ENCODE measurements around the gene SIK1.
"Not testable (repeated sequence)": the region's sequence is repeated elsewhere in the genome, so short reads cannot be mapped to it uniquely, and the experiment has no call there.

The SIK1 gene

DNA sequence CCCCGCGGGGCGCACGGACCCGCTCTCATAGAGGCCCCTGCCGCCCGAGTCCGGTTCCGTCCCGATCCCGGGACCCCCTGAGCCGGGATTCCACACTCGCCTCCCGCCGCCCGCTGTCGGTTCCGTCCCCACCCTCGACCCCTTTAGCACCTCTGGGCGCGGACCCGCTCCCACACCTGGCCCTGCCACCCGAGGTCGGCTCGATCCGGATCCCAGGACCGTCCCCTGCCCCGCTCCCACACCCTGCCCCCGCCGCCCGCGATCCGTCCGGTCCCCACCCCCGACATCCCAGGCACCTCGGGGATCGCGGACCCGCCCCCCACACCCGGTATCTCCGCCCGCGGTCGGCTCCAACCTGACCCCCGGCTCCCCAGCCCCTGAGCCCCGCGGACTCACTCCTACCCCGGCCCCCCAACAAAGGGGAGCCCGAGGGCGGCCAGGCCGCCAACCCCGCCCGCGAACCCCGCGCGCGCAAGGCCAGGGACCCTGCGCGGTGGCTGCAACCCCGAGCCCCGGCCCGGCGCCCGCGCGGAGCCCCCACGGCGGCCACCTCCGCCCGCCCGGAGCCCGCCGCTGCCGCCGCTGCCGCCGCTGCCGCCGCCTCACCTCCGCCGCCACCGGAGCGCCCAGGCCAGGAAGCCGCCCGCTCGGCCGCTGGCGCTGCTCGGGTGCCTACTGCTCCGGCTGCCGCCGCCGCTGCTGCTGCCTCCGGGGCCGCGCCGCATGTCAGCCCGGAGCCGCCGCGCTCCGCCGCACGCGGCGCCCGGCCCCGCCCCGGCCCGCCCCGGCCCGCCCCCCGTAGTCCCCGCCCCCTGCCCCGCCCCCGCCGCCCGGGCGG lies at the start of gene SIK1:
SIK1 (minus strand) TSS at position 728 of the 838 bp plus-strand sequence. CDS start 953 bp downstream, outside the sequence.
- not testable (repeated sequence) for H3K4me3 ChIP-seq (ENCODE audit: low read depth, low read length); DNase-seq (ENCODE audit: low read depth)

DNA sequence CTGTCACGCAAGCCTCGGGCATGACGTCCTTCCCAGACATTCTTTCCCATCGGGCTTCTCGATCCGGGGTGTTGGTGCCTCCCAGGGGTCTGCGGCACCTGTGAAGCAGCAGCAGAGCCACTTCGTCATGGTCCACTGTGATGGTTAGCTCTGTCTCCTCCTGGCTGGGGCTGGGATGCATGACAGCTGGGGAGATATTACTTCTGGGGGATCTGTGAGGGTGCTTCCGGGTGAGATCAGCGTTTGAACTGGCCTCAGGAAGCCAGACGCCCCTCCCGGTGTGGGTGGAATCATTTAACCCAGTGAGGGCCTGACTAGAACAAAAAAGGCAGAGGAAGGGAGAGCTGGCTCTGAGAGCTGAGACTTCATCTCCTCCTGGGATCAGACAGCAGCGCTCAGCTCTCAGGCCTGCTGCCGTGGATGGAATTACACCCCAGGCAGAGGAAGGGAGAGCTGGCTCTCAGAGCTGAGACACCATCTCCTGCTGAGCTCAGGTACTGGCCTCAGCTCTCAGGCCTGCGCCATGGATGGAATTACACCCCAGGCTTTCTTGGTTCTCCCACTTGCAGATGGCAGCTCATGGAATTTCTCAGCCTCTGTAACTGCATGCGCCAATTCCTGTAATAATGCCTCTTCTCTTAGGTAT lies 44.8 kb upstream of the SIK1 start:
- not testable (repeated sequence) for H3K4me3 ChIP-seq (ENCODE audit: low read depth, low read length); DNase-seq (ENCODE audit: low read depth)

DNA sequence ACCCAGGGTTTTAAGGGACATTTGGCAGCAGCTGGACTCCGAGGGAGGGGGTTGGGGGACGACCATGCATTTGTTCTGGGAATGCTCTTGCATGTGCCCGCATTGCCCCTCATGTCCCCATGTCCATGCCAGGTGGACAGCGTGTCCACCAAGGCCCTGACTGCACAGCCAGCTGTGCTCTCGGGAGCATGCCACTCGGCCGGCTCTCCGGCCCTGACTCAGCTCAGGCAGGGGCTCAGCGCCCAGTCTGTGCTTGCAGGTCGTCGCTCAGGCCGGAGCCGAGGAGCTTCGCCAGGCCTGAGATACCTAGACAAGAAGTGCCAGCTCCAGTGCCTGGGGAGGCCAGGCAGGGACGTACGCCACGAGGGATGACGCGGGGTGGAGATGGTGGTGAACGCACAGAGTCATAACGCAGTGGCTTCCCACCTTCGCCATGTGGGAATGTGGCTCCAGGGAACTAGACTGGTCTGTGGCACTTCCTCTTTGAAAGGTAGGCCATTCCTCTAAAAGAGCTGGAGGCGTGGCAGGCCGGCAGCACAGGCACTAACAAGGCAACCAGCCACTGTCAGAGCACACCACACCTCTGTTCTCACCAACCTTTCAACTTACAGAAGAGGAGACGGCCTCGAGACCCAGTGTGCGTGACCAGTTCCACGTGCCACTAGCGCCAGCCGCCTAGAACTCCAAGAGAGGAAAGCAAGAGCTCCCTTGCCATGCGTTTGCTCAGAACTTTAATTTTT lies 43.0 kb upstream of the SIK1 start:
- not testable (repeated sequence) for DNase-seq (ENCODE audit: low read depth); H3K4me3 ChIP-seq (ENCODE audit: low read depth, low read length)

DNA sequence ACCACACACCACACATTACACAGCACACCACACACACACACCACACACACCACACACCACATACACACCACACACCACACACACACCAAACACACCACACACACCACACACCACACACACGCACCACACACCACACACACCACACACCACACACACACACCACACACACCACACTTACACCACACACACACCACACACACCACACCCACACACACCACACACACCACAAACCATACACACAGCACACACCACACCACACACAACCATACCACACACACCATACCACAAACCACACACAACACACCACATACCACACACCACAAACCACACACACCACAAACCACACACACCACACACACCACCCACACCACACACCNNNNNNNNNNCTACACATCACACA lies 40.9 kb upstream of the SIK1 start:
- TF ChIP-seq, protein P1, sequence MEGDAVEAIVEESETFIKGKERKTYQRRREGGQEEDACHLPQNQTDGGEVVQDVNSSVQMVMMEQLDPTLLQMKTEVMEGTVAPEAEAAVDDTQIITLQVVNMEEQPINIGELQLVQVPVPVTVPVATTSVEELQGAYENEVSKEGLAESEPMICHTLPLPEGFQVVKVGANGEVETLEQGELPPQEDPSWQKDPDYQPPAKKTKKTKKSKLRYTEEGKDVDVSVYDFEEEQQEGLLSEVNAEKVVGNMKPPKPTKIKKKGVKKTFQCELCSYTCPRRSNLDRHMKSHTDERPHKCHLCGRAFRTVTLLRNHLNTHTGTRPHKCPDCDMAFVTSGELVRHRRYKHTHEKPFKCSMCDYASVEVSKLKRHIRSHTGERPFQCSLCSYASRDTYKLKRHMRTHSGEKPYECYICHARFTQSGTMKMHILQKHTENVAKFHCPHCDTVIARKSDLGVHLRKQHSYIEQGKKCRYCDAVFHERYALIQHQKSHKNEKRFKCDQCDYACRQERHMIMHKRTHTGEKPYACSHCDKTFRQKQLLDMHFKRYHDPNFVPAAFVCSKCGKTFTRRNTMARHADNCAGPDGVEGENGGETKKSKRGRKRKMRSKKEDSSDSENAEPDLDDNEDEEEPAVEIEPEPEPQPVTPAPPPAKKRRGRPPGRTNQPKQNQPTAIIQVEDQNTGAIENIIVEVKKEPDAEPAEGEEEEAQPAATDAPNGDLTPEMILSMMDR (IDR thresholded peaks at IDR 0.05; ENCODE audit: insufficient read depth, low read depth, low read length, missing control alignments): no peak
- DNase-seq (ENCODE audit: low read depth): no peak

DNA sequence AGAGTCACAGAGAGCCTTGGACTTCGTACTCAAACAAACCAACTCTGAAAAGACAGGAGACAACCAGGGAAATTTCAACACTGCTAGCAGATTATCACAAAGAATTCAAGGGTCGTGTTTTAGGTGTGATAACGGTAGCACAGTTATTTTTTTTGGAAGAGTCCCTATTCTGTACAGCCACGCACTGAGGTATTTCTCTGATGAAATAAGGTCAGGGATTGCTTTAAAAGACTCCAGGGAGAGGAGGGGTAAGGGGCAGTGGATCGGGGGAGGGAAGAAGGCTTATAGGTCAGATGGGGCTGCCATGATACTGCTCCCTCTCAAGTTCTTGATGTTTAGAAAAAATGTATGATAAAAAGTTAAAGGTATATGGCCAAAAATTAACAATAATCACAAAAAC lies 38.2 kb upstream of the SIK1 start:
- not testable (repeated sequence) for DNase-seq (ENCODE audit: low read depth); H3K4me3 ChIP-seq (ENCODE audit: low read depth, low read length)

More for the DNA sequence above, 40.9 kb upstream of the SIK1 start:
- H3K4me3 ChIP-seq (ENCODE audit: low read depth, low read length): no peak overlapping the region

DNA sequence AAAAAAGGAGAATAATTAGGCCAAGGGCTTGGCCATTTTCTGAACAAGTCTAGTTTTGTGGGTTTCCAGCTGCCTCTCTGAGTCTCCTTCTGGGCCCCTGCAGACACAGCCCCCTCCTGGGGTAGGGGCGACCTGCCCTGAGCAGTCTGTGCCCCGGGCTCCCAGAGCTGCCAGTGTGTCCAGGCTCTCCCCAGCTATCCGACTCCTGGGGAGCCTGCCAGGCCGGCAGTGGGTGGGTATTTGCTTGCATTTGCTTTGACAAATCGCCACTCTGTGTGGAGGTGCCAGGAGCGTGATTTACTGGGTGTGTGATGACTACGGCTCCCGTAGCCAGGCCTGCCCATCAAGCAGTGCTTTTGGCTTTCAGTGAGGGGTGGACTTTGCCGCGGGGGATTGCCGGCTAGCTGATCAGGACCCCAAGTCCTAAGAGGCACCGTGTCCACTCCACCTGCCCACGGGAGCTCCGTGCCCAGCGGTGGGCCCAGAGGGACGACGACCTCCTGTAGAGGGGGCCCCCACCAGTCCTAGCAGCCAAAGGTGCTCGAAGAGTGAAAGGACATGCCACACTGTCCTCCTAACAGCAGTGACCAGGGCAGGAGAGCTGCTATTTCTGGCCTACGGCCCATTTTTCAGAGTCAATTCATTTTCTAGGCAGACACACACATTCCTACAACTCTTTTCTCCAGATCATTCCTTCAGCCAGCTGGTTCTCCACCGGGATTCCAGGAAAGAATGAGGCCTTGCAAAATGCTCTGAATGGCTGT lies 36.7 kb upstream of the SIK1 start:
- not testable (repeated sequence) for H3K4me3 ChIP-seq (ENCODE audit: low read depth, low read length); DNase-seq (ENCODE audit: low read depth)

DNA sequence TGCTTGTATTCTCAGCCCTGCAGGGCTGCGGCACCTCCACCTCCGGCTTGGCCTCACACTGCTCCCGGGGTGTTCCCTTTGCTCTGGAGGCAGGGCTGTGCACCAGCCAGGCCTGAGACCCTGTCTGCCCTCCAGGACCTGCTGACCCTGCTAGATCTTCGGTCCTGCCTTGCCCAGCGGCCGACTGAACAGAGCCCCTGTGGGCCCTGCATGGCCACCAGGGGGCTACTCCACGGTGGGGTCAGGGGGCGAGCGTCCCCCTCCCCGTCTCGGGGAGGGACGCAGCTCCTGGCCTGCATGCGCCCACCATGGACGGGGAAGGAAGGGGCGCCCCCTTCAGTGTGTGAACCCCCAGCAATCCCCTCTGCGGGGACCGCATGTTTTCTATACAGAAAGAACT lies 36.0 kb upstream of the SIK1 start:
- not testable (repeated sequence) for DNase-seq (ENCODE audit: low read depth); H3K4me3 ChIP-seq (ENCODE audit: low read depth, low read length)

DNA sequence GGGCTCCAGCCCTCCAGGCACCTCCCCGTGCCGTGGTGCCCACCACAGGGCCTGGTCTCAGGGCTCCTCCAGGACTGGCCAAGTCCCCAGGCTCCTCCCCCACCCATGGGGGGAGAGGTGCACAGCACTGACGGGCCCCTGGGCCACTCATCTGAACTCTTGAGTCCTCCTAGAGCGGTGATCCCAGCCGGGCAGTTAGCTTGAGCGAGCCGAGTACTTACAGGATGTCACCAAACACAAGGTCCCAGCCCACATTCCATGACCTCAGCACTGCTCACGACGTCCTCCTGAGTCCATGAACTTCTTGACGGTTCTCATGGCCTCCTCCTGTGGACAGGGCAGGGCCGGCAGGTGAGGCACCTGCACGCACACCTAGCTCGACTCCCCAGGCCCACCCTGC lies 33.5 kb upstream of the SIK1 start:
- not testable (repeated sequence) for DNase-seq (ENCODE audit: low read depth); H3K4me3 ChIP-seq (ENCODE audit: low read depth, low read length)

DNA sequence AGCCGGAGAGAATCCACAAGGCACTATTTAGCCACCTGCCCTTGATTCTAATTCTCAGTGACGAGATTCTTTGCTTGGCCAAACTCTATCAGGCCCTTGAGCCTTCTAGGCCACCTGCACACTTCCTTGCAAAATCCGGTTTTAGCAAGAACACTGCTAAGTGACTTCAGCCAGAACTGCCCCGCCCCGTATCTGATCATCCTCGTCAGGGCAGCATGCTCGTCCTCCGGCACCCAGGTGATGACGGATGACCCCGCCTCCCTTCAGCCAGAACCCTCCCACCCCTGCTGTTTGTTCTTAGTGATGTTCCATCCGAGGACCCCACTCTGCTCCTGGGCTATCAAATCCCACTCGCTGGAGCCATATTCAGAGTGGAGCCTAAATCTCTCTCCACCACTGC lies 32.1 kb upstream of the SIK1 start:
- not testable (repeated sequence) for DNase-seq (ENCODE audit: low read depth); H3K4me3 ChIP-seq (ENCODE audit: low read depth, low read length)

DNA sequence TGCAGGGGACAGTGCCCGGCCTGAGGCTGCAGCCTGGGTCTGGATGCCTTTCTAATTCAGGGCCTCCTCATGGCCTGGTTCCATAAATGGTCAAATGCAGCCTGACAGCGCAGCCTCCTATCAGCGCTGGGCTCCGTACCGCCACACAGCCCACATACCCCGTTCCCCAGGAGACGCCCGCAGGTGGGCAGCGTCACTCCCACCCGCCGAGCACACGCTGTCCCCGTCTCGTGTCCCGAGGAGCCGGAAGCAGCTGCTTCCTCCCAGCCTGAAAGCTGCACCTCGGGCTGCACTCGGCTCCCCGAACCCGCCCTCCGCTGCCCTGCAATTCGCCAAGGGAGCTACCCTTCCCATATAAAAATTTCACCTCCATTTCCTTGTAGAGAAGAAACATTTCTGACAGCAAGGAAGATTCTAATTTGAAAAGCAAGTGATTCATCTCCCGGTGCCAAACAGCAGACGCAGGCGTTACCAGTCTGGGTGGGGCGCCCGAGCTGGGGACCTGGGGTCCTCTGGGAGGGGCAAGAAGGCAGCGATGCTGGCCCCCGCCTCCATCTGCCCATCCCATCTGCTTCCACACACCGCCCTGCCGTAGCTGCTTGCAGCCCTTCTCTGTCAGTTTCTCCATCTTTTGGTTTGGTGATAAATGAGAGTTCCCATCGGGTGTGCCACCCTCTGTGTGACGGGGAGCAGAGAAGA lies 29.8 kb upstream of the SIK1 start:
- not testable (repeated sequence) for H3K4me3 ChIP-seq (ENCODE audit: low read depth, low read length); DNase-seq (ENCODE audit: low read depth)

DNA sequence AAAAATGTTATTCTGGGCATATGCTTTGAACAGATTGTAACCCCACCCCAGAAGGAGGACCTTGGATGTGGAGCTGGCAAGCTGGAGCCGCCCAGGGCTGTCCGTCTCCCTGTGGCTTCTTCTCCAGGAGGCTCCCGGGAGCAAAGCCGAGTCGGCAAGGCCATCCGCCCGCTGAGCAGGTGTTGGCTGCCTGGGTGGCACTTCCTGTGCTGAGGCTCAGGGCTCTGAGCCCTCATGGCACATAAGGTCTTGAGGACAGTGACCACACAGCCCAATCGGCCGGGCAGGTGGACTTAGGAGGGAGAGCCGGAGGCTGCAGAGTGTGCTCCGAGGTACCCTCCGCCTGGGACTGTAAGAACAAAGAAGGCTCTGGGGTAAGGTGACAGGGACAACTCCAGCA lies 28.8 kb upstream of the SIK1 start:
- not testable (repeated sequence) for H3K4me3 ChIP-seq (ENCODE audit: low read depth, low read length); DNase-seq (ENCODE audit: low read depth)

DNA sequence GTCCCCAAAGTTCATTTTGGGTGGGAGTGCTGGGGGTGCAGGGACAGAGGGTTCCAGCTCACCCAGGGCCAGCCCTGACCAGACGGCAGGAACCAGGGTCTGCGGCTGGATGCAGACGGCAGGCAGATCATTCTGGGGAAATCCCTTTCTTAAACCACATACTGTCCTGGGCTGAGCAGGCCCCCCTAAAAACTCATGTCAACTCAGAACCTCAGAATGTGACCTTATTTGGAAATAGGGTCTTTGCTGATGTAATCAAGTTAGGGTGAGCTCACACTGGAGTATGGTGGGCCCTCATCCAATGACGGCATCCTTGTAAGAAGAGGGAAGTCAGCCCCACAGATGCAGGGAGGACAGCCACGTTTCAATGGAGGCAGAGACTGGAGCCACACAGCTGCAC lies 27.2 kb upstream of the SIK1 start:
- not testable (repeated sequence) for DNase-seq (ENCODE audit: low read depth); H3K4me3 ChIP-seq (ENCODE audit: low read depth, low read length)

DNA sequence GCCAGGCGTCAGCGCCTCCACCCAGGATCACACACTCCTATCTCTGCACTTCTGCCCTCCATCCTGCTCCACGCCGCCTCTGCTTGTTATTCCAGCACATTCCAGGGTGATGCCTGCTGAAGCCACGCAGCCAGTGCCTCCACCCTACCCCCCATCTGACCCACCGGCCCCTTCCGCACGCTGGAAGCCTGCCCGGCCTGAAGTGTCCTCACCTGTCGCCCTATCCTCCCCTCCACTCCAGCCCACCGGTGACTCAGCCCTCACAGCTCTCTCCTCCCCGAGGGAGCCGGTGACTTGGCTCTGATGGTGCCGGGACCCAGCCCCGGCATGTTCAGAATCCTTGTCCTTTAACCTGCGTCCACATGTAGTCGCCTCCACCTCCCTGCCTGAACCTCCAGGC lies 24.9 kb upstream of the SIK1 start:
- not testable (repeated sequence) for H3K4me3 ChIP-seq (ENCODE audit: low read depth, low read length); DNase-seq (ENCODE audit: low read depth)

DNA sequence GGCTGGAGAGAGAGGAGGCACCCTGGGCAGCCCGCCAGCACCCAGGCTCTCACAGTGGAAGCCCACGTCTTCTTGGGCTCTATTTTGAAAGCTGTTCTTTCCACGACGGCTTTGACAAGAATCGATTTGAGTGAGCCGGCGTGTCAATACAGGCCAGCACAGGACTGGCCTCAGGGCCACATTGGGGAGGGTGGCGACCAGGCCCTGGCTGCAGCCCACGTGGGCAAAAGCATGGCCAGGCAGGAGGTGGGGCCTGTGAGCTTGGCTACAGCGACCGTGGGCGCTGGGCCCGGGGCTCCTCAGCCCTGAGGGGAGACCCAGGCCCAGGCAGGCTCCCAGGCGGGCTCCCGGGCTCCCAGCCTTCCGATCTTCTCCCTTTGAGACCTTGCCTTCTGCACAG lies 23.4 kb upstream of the SIK1 start:
- not testable (repeated sequence) for DNase-seq (ENCODE audit: low read depth); H3K4me3 ChIP-seq (ENCODE audit: low read depth, low read length)

DNA sequence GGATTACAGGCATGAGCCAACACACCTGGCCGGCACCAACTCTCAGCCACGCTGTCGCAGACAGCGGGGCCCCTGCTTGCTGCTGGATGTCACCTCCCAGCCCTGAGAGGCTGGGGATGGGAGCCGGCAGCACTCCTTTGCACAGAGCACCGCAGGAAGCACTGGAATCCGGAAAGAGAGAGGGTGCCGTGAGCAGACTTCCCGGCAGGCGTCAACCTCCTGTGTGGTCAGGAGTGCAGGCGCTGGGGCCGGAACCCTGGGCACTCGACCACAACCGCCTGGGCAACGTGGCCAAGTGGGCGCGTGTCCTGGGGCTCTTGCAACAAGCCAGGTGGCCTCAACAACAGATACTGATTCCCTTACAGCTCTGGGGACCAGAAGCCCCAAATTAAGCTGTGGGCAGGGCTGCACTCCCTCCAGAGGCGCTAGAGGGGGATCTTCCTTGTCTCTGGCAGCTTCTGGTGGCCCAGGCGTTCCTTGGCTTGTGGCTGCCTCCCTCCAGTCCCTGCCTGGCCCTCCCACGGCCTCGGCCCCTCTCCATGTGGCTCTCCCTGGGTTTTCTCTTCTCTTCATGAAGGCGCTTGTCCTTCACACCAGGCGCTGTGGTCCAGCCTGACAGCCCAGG lies 20.5 kb upstream of the SIK1 start:
- not testable (repeated sequence) for H3K4me3 ChIP-seq (ENCODE audit: low read depth, low read length); DNase-seq (ENCODE audit: low read depth)

DNA sequence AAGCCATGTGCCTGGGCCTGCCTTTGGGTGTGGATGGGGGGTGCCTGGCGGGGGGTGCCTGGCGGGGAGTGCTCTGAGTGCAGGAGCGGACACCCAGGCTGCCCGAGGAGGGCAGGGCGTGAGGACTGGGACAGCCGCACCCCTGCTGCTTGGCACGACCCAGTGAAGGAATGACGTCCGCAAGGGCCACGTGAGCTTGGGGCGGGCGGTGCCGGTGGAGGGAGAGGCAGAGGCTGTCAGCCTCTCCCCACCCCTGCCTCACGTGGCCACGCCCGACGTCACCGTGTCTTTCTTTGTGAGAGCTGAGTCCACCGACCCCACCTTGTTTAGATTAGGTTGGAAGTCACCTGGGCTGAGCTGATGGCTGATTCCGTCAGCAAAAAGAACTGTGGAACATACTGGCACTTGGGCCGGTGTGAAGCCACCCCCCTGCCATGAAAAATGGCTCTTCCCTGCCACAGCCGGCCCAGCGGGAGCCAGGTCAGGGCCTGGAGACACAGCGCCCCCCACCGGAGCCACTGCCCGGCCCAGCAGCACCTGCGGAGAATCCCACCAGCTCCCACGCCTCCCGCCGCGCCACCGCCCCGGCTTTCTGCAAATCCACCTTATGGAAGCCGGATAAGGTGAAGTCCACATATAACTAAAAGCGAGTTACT lies 19.5 kb upstream of the SIK1 start:
- not testable (repeated sequence) for H3K4me3 ChIP-seq (ENCODE audit: low read depth, low read length); DNase-seq (ENCODE audit: low read depth)
